ENCODE measurements around the gene FBXO45. TPM values are rescaled to one million over a fixed set of nuclear protein-coding genes. Genes with fewer than 3 reads are reported as not detected.
"Not testable (repeated sequence)": the region's sequence is repeated elsewhere in the genome, so short reads cannot be mapped to it uniquely, and the experiment has no call there.

Gene FBXO45
- total RNA-seq, 6 experiments from 2014 or later, result 3.8 to 5.5 (median 4.4) TPM

- no peaks in the 10 kb centered on the region for H3K9me3 ChIP-seq
- intact Hi-C loops (cut with DNase I), result no loop called here
- peaks cover 0 to 9% (median 0%) of the 10 kb centered on the region in 4 donors for H3K4me1 ChIP-seq
- H3K4me3 ChIP-seq, result no peak overlapping the region
- DNase-seq (no peak), ATAC-seq (no peak)
- no peaks in the 10 kb centered on the region for H3K27me3 ChIP-seq
- no peak for TF ChIP-seq CTCF (IDR thresholded peaks at IDR 0.05)
- TF ChIP-seq POLR2A (IDR thresholded peaks at IDR 0.05), result no peak
- WGBS (ENCODE audit: insufficient coverage, low coverage, low lambda C conversion rate, missing lambda C conversion rate), result 72% methylated on average over 6 of the region's 20 CpGs
- H3K27ac ChIP-seq, result no peak overlapping the region
- no peaks in the 10 kb centered on the region for H3K36me3 ChIP-seq
These were observed 68.2 kb downstream of the FBXO45 start for GRCh38 chr3:196636369-196637349.

DNA sequence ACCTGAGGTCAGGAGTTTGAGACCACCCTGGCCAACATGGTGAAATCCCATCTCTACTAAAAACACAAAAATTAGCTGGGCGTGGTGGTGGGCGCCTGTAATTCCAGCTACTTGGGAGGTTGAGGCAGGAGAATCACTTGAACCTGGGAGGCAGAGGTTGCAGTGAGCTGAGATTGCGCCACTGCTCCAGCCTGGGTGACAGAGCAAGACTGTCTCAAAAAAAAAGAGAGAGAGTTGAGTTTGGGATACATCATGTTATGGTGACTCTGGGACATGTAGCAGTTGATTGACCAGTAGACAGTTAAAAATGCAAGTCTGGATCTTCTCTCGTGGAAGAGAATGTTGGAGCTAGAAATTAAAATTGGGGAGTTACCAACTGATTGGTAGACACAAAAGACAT, 69.5 kb downstream of the FBXO45 start:
- DNase-seq; intact Hi-C loops (cut with DNase I); H3K4me3 ChIP-seq; H3K27me3 ChIP-seq; H3K4me1 ChIP-seq; ATAC-seq; H3K27ac ChIP-seq; H3K36me3 ChIP-seq; H3K9me3 ChIP-seq: not testable (repeated sequence)
- WGBS (ENCODE audit: insufficient coverage, low coverage, low lambda C conversion rate, missing lambda C conversion rate), result 78% methylated on average over 4 of the region's 4 CpGs

Small RNA genes lying within 50 kb of the gene (small RNA-seq; reads per million reads assigned to genes)
- gene RPS29P3, result 0 reads per million in 2 experiments

Other genes starting within 250 kb of the FBXO45 start
- gene TM4SF19, start 230.3 kb upstream of the FBXO45 start, total RNA-seq, result 1 to 10 TPM in 1 of 6 experiments, under 1 TPM in 1, not detected in 4; 0.59 to 1.7 TPM
- gene UBXN7, start 136.2 kb upstream of the FBXO45 start, total RNA-seq, result 10 to 100 TPM in 4 of 6 experiments, 1 to 10 TPM in 2; 4.9 to 22.3 (median 19.1) TPM
- gene RNF168, start 64.9 kb upstream of the FBXO45 start, total RNA-seq, result 10 to 100 TPM in 3 of 6 experiments, 1 to 10 TPM in 3; 7.5 to 14.2 (median 11.4) TPM
- not detected for gene SMCO1, start 53.3 kb upstream of the FBXO45 start, total RNA-seq
- 1 to 10 TPM; 1.5 to 5.8 (median 4.3) TPM for gene WDR53, start 106 bp upstream of the FBXO45 start, total RNA-seq
- 1 to 10 TPM; 1.2 to 4.0 (median 2.1) TPM for gene NRROS, start 71.0 kb downstream of the FBXO45 start, total RNA-seq
- gene CEP19, start 143.6 kb downstream of the FBXO45 start, total RNA-seq, result under 1 TPM; 0.37 to 0.99 (median 0.51) TPM
- 10 to 100 TPM in 2 of 6 experiments, 1 to 10 TPM in 4; 6.4 to 17.0 (median 7.2) TPM for gene PIGX, start 143.7 kb downstream of the FBXO45 start, total RNA-seq
- gene PAK2, start 171.2 kb downstream of the FBXO45 start, total RNA-seq, result 10 to 100 TPM; 35.7 to 59.6 (median 42.0) TPM

Data from right lobe of liver (tissue), 6 donors.